ENCODE results near the gene CHRNB1.

DNA sequence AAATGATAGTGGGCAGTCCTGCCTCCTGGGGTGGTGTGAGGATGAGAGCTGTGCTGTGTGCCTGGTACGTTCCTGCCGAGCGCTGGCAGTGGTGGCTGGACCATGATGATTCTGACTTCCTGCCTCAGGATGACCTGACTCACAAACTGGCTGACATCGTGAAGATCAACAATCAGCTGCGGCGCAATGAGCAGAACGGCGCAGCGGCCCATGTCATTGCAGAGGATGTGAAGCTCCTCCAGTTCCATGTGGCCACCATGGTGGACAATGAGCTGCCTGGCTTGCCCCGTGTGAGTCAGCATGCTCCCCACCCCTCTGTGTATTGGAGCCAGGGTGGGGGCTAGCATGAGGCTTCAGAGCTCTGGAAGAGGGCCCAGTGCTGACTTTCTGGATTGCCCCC is 52.4 kb downstream of the CHRNB1 start:
- TF ChIP-seq, protein P1, sequence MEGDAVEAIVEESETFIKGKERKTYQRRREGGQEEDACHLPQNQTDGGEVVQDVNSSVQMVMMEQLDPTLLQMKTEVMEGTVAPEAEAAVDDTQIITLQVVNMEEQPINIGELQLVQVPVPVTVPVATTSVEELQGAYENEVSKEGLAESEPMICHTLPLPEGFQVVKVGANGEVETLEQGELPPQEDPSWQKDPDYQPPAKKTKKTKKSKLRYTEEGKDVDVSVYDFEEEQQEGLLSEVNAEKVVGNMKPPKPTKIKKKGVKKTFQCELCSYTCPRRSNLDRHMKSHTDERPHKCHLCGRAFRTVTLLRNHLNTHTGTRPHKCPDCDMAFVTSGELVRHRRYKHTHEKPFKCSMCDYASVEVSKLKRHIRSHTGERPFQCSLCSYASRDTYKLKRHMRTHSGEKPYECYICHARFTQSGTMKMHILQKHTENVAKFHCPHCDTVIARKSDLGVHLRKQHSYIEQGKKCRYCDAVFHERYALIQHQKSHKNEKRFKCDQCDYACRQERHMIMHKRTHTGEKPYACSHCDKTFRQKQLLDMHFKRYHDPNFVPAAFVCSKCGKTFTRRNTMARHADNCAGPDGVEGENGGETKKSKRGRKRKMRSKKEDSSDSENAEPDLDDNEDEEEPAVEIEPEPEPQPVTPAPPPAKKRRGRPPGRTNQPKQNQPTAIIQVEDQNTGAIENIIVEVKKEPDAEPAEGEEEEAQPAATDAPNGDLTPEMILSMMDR (IDR thresholded peaks at IDR 0.05; ENCODE audit: low read depth, low read length), result no peak
- TF ChIP-seq POLR2A (IDR thresholded peaks at IDR 0.05; ENCODE audit: extremely low read depth, insufficient read length) (no peak), MYC (IDR thresholded peaks at IDR 0.05; ENCODE audit: low read depth, low read length) (no peak)
- TF ChIP-seq, protein P2, sequence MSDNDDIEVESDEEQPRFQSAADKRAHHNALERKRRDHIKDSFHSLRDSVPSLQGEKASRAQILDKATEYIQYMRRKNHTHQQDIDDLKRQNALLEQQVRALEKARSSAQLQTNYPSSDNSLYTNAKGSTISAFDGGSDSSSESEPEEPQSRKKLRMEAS (IDR thresholded peaks at IDR 0.05; ENCODE audit: low read depth, low read length), result no peak
